ENCODE data around the gene NBEAL2.

Gene NBEAL2

DNA sequence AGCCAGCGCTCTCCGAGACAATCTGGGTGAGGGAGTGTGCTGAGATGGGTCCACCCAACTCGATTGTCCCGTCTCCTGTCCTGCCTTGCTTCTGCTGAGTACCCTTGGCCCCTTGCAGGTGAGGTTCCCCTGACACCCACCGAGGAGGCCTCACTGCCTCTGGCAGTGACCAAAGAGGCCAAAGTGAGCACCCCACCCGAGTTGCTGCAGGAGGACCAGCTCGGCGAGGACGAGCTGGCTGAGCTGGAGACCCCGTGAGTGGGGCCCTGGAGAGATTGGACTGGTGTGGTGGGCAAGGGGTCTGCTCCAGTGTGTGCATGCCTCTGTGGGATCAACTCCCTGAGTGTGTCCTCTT lies 23.6 kb downstream of the NBEAL2 start (continued):
- no peak for TF ChIP-seq POU6F1 (CRISPR knock-in tag; IDR thresholded peaks at IDR 0.05; ENCODE audit: borderline replicate concordance, low read depth)

- no peak for ATAC-seq
- no peak for TF ChIP-seq ZNF70 (CRISPR knock-in tag; IDR thresholded peaks at IDR 0.05)
Measured at GRCh38 chr3:47003461-47004368, 24.2 kb downstream of the NBEAL2 start.

- ATAC-seq = no peak
- TF ChIP-seq ZC3H10 (CRISPR knock-in tag; IDR thresholded peaks at IDR 0.05) (no peak), ARNTL (CRISPR knock-in tag; IDR thresholded peaks at IDR 0.05; ENCODE audit: borderline replicate concordance, low read depth) (no peak), ZFP3 (CRISPR knock-in tag; IDR thresholded peaks at IDR 0.05) (no peak)
Measured at GRCh38 chr3:47004369-47005211, 25.1 kb downstream of the NBEAL2 start.

GRCh38 chr3:47005212-47006144 lies 26.0 kb downstream of the NBEAL2 start:
- no peak for ATAC-seq
- no peak for TF ChIP-seq CSRNP3 (CRISPR knock-in tag; IDR thresholded peaks at IDR 0.05)
- TF ChIP-seq TCF4 (CRISPR knock-in tag; IDR thresholded peaks at IDR 0.05; ENCODE audit: borderline replicate concordance) = no peak
- no peak for TF ChIP-seq TOX (CRISPR knock-in tag; IDR thresholded peaks at IDR 0.05; ENCODE audit: borderline replicate concordance)
- no peak for TF ChIP-seq CREB5 (CRISPR knock-in tag; IDR thresholded peaks at IDR 0.05; ENCODE audit: low read depth)
- no peak for TF ChIP-seq ARNTL (CRISPR knock-in tag; IDR thresholded peaks at IDR 0.05; ENCODE audit: borderline replicate concordance, low read depth)

GRCh38 chr3:47006145-47006651 lies 26.7 kb downstream of the NBEAL2 start:
- ATAC-seq = no peak
- TF ChIP-seq CSRNP3 (CRISPR knock-in tag; IDR thresholded peaks at IDR 0.05) (no peak), GLIS3 (CRISPR knock-in tag; IDR thresholded peaks at IDR 0.05) (no peak), ZC3H10 (CRISPR knock-in tag; IDR thresholded peaks at IDR 0.05) (no peak)
- TF ChIP-seq, protein P1, sequence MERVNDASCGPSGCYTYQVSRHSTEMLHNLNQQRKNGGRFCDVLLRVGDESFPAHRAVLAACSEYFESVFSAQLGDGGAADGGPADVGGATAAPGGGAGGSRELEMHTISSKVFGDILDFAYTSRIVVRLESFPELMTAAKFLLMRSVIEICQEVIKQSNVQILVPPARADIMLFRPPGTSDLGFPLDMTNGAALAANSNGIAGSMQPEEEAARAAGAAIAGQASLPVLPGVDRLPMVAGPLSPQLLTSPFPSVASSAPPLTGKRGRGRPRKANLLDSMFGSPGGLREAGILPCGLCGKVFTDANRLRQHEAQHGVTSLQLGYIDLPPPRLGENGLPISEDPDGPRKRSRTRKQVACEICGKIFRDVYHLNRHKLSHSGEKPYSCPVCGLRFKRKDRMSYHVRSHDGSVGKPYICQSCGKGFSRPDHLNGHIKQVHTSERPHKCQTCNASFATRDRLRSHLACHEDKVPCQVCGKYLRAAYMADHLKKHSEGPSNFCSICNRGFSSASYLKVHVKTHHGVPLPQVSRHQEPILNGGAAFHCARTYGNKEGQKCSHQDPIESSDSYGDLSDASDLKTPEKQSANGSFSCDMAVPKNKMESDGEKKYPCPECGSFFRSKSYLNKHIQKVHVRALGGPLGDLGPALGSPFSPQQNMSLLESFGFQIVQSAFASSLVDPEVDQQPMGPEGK (CRISPR knock-in tag; IDR thresholded peaks at IDR 0.05; ENCODE audit: borderline replicate concordance) = no peak
